Trophoblast cell (in vitro differentiated cells and primary cell): ENCODE results near the gene CRY1.

ENCODE experiments used
- DNase-seq, 2 donors: peaks; one replicate each; pipeline ENCODE4 v3.0.0-alpha.2; 2016
- H2AFZ ChIP-seq: 2 replicates; pipeline ENCODE4 v1.6.1; 2013; ENCODE audit warnings: low read length, moderate library complexity, mild to moderate bottlenecking; ENCODE audit not compliant: insufficient read depth, poor library complexity
- H2AK5ac ChIP-seq: 2 replicates; pipeline ENCODE4 v1.6.1; 2013; ENCODE audit warnings: mild to moderate bottlenecking, low read length
- H2BK120ac ChIP-seq: 2 replicates; pipeline ENCODE4 v1.6.1; 2013; ENCODE audit warnings: low read length, mild to moderate bottlenecking, moderate library complexity; ENCODE audit not compliant: insufficient read depth, poor library complexity
- H2BK12ac ChIP-seq: 2 replicates; pipeline ENCODE4 v1.6.1; 2013; ENCODE audit warnings: mild to moderate bottlenecking, low read length, moderate library complexity
- H2BK5ac ChIP-seq: 2 replicates; pipeline ENCODE4 v1.6.1; 2013; ENCODE audit warnings: low read length, low read depth, moderate library complexity, mild to moderate bottlenecking; ENCODE audit not compliant: poor library complexity
- H3K14ac ChIP-seq: 2 replicates; pipeline ENCODE4 v1.6.1; 2013; ENCODE audit warnings: mild to moderate bottlenecking, low read length
- H3K18ac ChIP-seq: 2 replicates; pipeline ENCODE4 v1.6.1; 2013; ENCODE audit warnings: mild to moderate bottlenecking, low read length
- H3K23ac ChIP-seq: 2 replicates; pipeline ENCODE4 v1.6.1; 2013; ENCODE audit warnings: low read length
- H3K27ac ChIP-seq: 2 replicates; pipeline ENCODE4 v1.5.1; 2013; ENCODE audit warnings: low read depth, mild to moderate bottlenecking, inconsistent platforms, low read length, moderate library complexity
- H3K27me3 ChIP-seq: 2 replicates; pipeline ENCODE4 v1.6.1; 2013; ENCODE audit warnings: inconsistent platforms, mild to moderate bottlenecking, low read length, moderate library complexity; ENCODE audit not compliant: insufficient read depth
- H3K36me3 ChIP-seq, 2 experiments: 1 replicate in 1 of 2; 2 replicates in 1 of 2; pipeline ENCODE4 v1.6.1; 2013; ENCODE audit warnings: low read length in 2 of 2, mild to moderate bottlenecking in 2 of 2, moderate library complexity in 1 of 2; ENCODE audit not compliant: insufficient read depth in 2 of 2, control insufficient read depth in 1 of 2
- H3K4ac ChIP-seq: 2 replicates; pipeline ENCODE4 v1.6.1; 2013; ENCODE audit warnings: low read depth, mild to moderate bottlenecking, low read length, moderate library complexity
- H3K4me1 ChIP-seq, 2 experiments: 1 replicate in 1 of 2; 2 replicates in 1 of 2; pipeline ENCODE4 v1.6.1; 2013; ENCODE audit warnings: low read length in 2 of 2, mild to moderate bottlenecking in 2 of 2, moderate library complexity in 1 of 2; ENCODE audit not compliant: insufficient read depth in 2 of 2, control insufficient read depth in 1 of 2
- H3K4me2 ChIP-seq: 2 replicates; pipeline ENCODE4 v1.6.1; 2013; ENCODE audit warnings: inconsistent platforms, mild to moderate bottlenecking, low read length, moderate library complexity
- H3K4me3 ChIP-seq: 2 replicates; pipeline ENCODE4 v1.5.1; 2013; ENCODE audit warnings: mild to moderate bottlenecking, low read depth, low read length, inconsistent platforms
- H3K79me1 ChIP-seq: one replicate; pipeline ENCODE4 v1.6.1; 2013; ENCODE audit warnings: low read length
- H3K79me2 ChIP-seq: 2 replicates; pipeline ENCODE4 v1.6.1; 2013; ENCODE audit warnings: low read length, mild to moderate bottlenecking; ENCODE audit not compliant: control insufficient read depth, insufficient read depth, poor library complexity
- H3K9ac ChIP-seq: 2 replicates; pipeline ENCODE4 v1.6.1; 2013; ENCODE audit warnings: mild to moderate bottlenecking, low read length
- H3K9me3 ChIP-seq: 2 replicates; pipeline ENCODE4 v1.6.1; 2013; ENCODE audit warnings: low read depth, mild to moderate bottlenecking, control low read depth, inconsistent platforms, low read length; ENCODE audit not compliant: insufficient read depth
- H4K12ac ChIP-seq: 2 replicates; pipeline ENCODE4 v1.6.1; 2013; ENCODE audit warnings: low read depth, mild to moderate bottlenecking, low read length, moderate library complexity
- H4K8ac ChIP-seq: 2 replicates; pipeline ENCODE4 v1.6.1; 2013; ENCODE audit warnings: low read depth, mild to moderate bottlenecking, low read length, moderate library complexity
- H4K91ac ChIP-seq: one replicate; pipeline ENCODE4 v1.6.1; 2013; ENCODE audit warnings: low read depth, mild to moderate bottlenecking, low read length, moderate library complexity
- WGBS: extraction: QIAGEN DNeasy Blood & Tissue Kit; methylation state at CpG from one replicate; pipeline ENCODE4 v1.1.7; 2013; ENCODE audit warnings: missing lambda C conversion rate; ENCODE audit not compliant: insufficient read length, insufficient coverage; ENCODE audit errors: extremely low coverage; 5-methylcytosine and 5-hydroxymethylcytosine counted together

The CRY1 gene

DNA sequence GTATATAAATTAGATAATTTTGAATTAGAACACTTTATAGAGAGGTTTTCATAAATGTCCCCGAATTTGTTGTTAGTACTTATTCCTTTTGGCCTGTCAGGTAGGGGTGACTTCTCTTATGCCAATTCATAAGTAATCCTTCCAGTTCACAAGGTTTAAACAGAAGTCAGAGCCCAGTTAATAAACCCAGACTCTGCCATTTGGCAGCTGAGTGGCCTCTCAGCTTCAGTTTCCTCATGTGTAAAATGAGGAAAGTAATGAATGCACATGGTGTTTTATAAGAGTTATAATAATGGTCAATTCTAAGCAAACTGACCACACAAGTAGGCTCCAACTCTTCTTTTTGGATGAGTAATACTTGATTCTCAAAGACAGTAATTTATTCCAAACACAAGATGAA is 116.7 kb downstream of the CRY1 start:
- H3K79me2 ChIP-seq, result no peaks in the 10 kb centered on the region
- H3K27ac ChIP-seq, result no peak overlapping the region
- no peak overlapping the region for H2AK5ac ChIP-seq
- H2BK120ac ChIP-seq, result no peak overlapping the region
- WGBS, result no CpG with 5 or more reads among the region's 1 CpG
- H3K4me1 ChIP-seq, result no peaks in the 10 kb centered on the region
- H2BK12ac ChIP-seq, result no peak overlapping the region
- no peak overlapping the region for H4K8ac ChIP-seq
- no peak overlapping the region for H4K12ac ChIP-seq
- H4K91ac ChIP-seq, result no peak overlapping the region
- no peak overlapping the region for H3K9ac ChIP-seq
- no peaks in the 10 kb centered on the region for H3K27me3 ChIP-seq
- H3K79me1 ChIP-seq, result no peaks in the 10 kb centered on the region
- no peak overlapping the region for H3K4ac ChIP-seq
- H3K9me3 ChIP-seq, result no peaks in the 10 kb centered on the region
- H3K36me3 ChIP-seq, result peaks cover 0 to 3% of the 10 kb centered on the region in 2 experiments
- H3K4me3 ChIP-seq, result no peak overlapping the region
- no peak overlapping the region for H3K14ac ChIP-seq
- H3K23ac ChIP-seq, result no peak overlapping the region
- no peak for DNase-seq
- no peak overlapping the region for H2AFZ ChIP-seq
- H3K18ac ChIP-seq, result no peak overlapping the region
- H3K4me2 ChIP-seq, result no peak overlapping the region
- no peak overlapping the region for H2BK5ac ChIP-seq

DNA sequence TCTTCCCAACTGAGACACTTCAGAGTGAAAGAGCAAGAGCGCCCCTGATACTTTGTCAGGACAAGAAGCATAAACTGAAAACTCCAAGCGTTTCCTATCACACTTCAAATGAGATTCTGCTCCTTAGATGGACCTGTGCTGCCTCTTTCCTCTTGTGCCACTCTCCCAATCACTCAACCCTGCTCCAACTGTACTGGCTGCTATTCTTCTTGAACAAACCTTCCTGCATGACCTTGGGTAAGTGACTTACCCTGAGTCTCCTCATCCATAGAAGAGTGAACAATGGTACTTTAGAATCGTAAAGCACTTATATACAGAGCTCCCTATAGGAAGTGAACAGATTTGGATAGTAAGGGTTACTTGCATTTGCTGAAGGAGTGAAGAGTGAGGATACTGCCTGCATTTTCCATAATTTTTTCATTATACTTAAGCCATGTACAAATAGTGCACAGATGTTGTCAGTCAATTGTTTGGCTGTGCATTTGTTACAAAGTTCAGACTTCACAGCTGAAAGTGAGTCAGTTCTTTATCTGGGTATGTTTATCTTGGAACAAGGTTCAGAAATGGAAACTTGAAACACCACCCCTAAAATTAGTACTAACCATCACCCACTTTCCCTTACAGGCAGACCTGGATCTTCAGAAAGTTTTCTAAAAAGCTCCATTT is 117.2 kb downstream of the CRY1 start:
- H3K18ac ChIP-seq, result no peak overlapping the region
- no peaks in the 10 kb centered on the region for H3K9me3 ChIP-seq
- H3K4ac ChIP-seq, result no peak overlapping the region
- H2BK5ac ChIP-seq, result no peak overlapping the region
- no peaks in the 10 kb centered on the region for H3K79me2 ChIP-seq
- DNase-seq, result no peak
- no peak overlapping the region for H2BK12ac ChIP-seq
- WGBS, result no CpG with 5 or more reads among the region's 3 CpGs
- no peak overlapping the region for H3K9ac ChIP-seq
- no peaks in the 10 kb centered on the region for H3K27me3 ChIP-seq
- H3K4me3 ChIP-seq, result no peak overlapping the region
- H4K8ac ChIP-seq, result no peak overlapping the region
- no peak overlapping the region for H2AK5ac ChIP-seq
- H3K14ac ChIP-seq, result no peak overlapping the region
- H3K4me1 ChIP-seq, result no peaks in the 10 kb centered on the region
- H4K12ac ChIP-seq, result no peak overlapping the region
- H3K23ac ChIP-seq, result no peak overlapping the region
- H4K91ac ChIP-seq, result no peak overlapping the region
- no peak overlapping the region for H3K4me2 ChIP-seq
- H3K36me3 ChIP-seq, result peaks cover under 1 to 5% of the 10 kb centered on the region in 2 experiments
- no peaks in the 10 kb centered on the region for H3K79me1 ChIP-seq
- no peak overlapping the region for H3K27ac ChIP-seq
- H2AFZ ChIP-seq, result no peak overlapping the region
- H2BK120ac ChIP-seq, result no peak overlapping the region

DNA sequence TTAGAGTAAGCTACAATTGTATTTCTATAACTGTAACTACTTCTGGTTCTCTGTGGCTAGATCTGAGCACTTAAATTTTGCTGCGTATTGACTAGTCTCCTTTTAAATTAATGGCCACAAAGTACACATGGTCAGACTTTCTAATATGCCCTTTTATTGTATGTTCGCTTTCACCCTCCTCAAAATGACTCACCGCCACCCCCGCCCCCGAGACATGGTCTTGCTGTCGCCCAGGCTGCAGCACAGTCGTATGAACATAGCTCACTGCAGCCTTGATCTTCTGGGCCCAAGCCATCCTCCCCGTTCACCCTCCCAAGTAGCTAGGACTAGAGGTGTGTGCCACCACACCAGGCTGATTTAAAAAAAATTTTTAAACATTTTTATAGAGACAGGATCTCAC is 118.3 kb downstream of the CRY1 start:
- no peak overlapping the region for H2AK5ac ChIP-seq
- WGBS, result no CpG with 5 or more reads among the region's 8 CpGs

DNA sequence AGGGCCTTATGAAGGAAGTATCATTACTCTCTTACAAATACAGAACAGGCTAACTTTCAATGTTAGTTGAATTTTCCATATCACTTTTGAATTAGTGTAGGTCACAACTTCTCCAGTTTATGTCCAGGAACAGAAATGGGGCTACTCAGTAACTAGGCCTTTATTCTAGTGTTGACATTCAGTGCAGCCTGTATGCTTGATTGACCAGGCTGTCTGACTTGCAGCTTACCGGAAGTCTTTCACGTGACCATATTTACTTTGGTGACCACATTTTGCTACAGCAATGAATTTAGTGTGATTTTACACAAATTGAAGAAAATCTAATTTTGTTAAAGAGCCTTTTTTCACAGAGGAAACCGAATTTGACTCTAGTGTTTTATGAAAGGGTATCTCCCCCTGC is 118.8 kb downstream of the CRY1 start:
- Histone ChIP-seq H3K36me3 (peaks cover 3 to 9% of the 10 kb centered on the region in 2 experiments), H3K4me1 (no peaks in the 10 kb centered on the region), H2AFZ (no peak overlapping the region), H3K18ac (no peak overlapping the region), H3K27ac (no peak overlapping the region), H2AK5ac (no peak overlapping the region), H2BK120ac (no peak overlapping the region), H4K8ac (no peak overlapping the region), H3K4me2 (no peak overlapping the region), H3K4ac (no peak overlapping the region), H3K9me3 (no peaks in the 10 kb centered on the region), H3K9ac (no peak overlapping the region), H3K27me3 (no peaks in the 10 kb centered on the region), H3K14ac (no peak overlapping the region), H3K79me2 (no peaks in the 10 kb centered on the region), H2BK12ac (no peak overlapping the region), H3K23ac (no peak overlapping the region), H3K4me3 (no peak overlapping the region), H4K12ac (no peak overlapping the region), H3K79me1 (no peaks in the 10 kb centered on the region), H4K91ac (no peak overlapping the region), H2BK5ac (no peak overlapping the region)
- WGBS, result no CpG with 5 or more reads among the region's 3 CpGs
- DNase-seq, result no peak

More for the DNA sequence above, 118.3 kb downstream of the CRY1 start:
- Histone ChIP-seq H4K12ac (no peak overlapping the region), H3K36me3 (peaks cover 3 to 9% of the 10 kb centered on the region in 2 experiments), H2BK12ac (no peak overlapping the region), H3K4ac (no peak overlapping the region), H3K4me2 (no peak overlapping the region), H3K4me1 (no peaks in the 10 kb centered on the region), H2BK120ac (no peak overlapping the region), H3K79me1 (no peaks in the 10 kb centered on the region), H3K79me2 (no peaks in the 10 kb centered on the region), H2BK5ac (no peak overlapping the region), H2AFZ (no peak overlapping the region), H3K27ac (no peak overlapping the region), H3K9ac (no peak overlapping the region), H3K27me3 (no peaks in the 10 kb centered on the region), H4K8ac (no peak overlapping the region), H3K9me3 (no peaks in the 10 kb centered on the region), H4K91ac (no peak overlapping the region), H3K4me3 (no peak overlapping the region), H3K23ac (no peak overlapping the region), H3K14ac (no peak overlapping the region), H3K18ac (no peak overlapping the region)
- no peak for DNase-seq
